Body of pancreas (tissue), 4 donors: Measurements from ENCODE around the gene ARHGEF11. TPM values are rescaled to one million over a fixed set of nuclear protein-coding genes. Genes with fewer than 3 reads are reported as not detected.

Experiments
- ATAC-seq: fragments of 150-250 bp; one replicate; pipeline ENCODE4 v1.9.1; 2016
- DNase-seq, 4 donors: peaks; one replicate each; pipeline ENCODE4 v3.0.0-alpha.2; 2019
- H3K27ac ChIP-seq, 4 donors: fragments of 200-600 bp; sonication (generic); 1 replicate in 3 of 4; 2 replicates in 1 of 4; pipeline versions ENCODE4 v1.5.1 to v1.6.1; 2016 to 2019; ENCODE audit warnings: mild to moderate bottlenecking in 1 of 4, mixed read lengths in 1 of 4, moderate library complexity in 1 of 4
- H3K27me3 ChIP-seq, 2 donors: fragments of 200-600 bp; sonication (generic); one replicate each; pipeline ENCODE4 v1.6.0; 2016; ENCODE audit warnings: mild to moderate bottlenecking in 1 of 2
- H3K36me3 ChIP-seq, 2 donors: fragments of 200-600 bp; sonication (generic); replicated peaks in 1 of 2; 2 replicates each; pipeline ENCODE4 v1.5.1; 2016; ENCODE audit warnings: low read depth in 2 of 2; ENCODE audit not compliant: insufficient read depth in 1 of 2
- H3K4me1 ChIP-seq: fragments of 200-600 bp; sonication (generic); one replicate; pipeline ENCODE4 v1.6.0; 2016
- H3K4me3 ChIP-seq, 2 donors: fragments of 200-600 bp; sonication (generic); 1 replicate in 1 of 2; 2 replicates in 1 of 2; pipeline ENCODE4 v1.5.1; 2016 to 2019
- H3K9me3 ChIP-seq, 3 donors: fragments of 200-600 bp; sonication (generic); 1 replicate in 2 of 3; 2 replicates in 1 of 3; pipeline ENCODE4 v1.5.1; 2016
- POLR2A ChIP-seq, 3 donors: fragments of 450-650 bp; IDR thresholded peaks; one replicate each; pipeline ENCODE4 v1.6.1; 2016; ENCODE audit warnings: antibody characterized with exemption in 3 of 3, mild to moderate bottlenecking in 2 of 3
- WGBS, 2 donors: methylation state at CpG; one replicate each; pipeline ENCODE4 v1.1.5; 2017; 5-methylcytosine and 5-hydroxymethylcytosine counted together
- intact Hi-C: fragments of 100-400 bp; cut with DNase I; formaldehyde crosslinking; loops from one replicate; pipeline ENCODE4 v1.15.1; 2023
- total RNA-seq, 2 donors: library from RNA; depleted of rRNA; stranded (reverse); fragments of >200 nt; gene quantifications; one replicate each; pipeline ENCODE4 v1.1.0, GENCODE V29; 2016
- TF ChIP-seq, protein P1 (sequence below), 7 experiments: fragments of 450-650 bp in 4 of 7; fragments of 200-600 bp in 3 of 7; sonication (generic) in 3 of 7; IDR thresholded peaks; one replicate each; pipeline ENCODE4 v1.5.1; 2016 to 2019; ENCODE audit warnings: antibody characterized with exemption in 7 of 7

ARHGEF11 gene
- total RNA-seq, 2 donors from 2014 or later = 17.9 to 29.7 TPM

DNA sequence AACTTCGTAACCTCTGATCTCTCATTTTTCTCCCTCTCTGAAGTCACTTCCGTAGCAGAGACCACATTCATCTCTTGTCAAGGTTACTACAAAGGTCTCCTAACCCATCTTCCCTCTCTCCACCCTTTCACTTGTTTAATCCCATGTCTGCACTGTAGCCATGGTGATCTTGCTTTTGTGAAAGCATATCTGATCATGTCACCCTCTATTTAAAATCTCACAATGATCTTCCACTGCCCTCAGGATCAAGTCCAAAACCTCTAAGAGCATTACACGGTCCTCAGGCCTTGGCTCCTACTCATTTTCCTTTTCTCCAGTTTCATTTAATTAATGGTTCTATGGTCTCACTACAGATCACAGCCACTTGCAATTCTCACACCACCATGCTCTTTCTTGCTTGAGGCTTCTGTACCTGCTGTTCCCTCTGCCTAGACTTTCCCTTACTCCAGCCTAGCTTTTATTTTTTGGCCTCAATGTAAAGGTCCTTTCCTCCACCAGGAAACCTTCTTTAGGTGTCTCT is 12.1 kb downstream of the ARHGEF11 start:
- WGBS, 2 donors = 77 to 90% methylated on average over 3 of the region's 3 CpGs
- H3K4me3 ChIP-seq = no peak overlapping the region
- H3K27me3 ChIP-seq = no peaks in the 10 kb centered on the region
- H3K27ac ChIP-seq = no peak overlapping the region
- no peaks in the 10 kb centered on the region for H3K36me3 ChIP-seq
- peaks cover 4% of the 10 kb centered on the region for H3K4me1 ChIP-seq
- H3K9me3 ChIP-seq = no peaks in the 10 kb centered on the region
- no peak for TF ChIP-seq POLR2A (IDR thresholded peaks at IDR 0.05)
- TF ChIP-seq, protein P1, sequence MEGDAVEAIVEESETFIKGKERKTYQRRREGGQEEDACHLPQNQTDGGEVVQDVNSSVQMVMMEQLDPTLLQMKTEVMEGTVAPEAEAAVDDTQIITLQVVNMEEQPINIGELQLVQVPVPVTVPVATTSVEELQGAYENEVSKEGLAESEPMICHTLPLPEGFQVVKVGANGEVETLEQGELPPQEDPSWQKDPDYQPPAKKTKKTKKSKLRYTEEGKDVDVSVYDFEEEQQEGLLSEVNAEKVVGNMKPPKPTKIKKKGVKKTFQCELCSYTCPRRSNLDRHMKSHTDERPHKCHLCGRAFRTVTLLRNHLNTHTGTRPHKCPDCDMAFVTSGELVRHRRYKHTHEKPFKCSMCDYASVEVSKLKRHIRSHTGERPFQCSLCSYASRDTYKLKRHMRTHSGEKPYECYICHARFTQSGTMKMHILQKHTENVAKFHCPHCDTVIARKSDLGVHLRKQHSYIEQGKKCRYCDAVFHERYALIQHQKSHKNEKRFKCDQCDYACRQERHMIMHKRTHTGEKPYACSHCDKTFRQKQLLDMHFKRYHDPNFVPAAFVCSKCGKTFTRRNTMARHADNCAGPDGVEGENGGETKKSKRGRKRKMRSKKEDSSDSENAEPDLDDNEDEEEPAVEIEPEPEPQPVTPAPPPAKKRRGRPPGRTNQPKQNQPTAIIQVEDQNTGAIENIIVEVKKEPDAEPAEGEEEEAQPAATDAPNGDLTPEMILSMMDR (IDR thresholded peaks at IDR 0.05) = no peak
- intact Hi-C loops = no loop called here
- no peak for ATAC-seq
- DNase-seq = no peak

DNA sequence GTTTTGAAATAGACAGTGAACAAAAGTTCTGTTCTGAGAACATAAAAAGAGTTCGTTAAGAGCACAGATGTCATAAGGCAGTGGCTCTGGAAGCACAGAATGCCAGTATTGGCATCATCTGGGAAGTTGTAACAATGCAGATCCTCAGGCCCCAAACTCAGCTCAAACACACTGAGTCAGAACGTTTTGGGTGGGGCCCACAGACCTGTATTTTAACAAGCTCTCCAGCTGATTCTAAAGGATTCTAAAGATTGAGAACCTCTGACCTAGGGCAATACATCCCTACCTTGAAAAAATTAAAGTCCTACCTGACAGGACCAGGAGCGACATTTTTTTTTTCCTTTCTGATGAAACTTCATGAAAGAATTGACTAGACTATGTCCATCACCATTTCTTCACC is 13.2 kb downstream of the ARHGEF11 start:
- H3K27ac ChIP-seq = no peak overlapping the region
- TF ChIP-seq, protein P1 (IDR thresholded peaks at IDR 0.05) = no peak
- TF ChIP-seq POLR2A (IDR thresholded peaks at IDR 0.05) = no peak
- intact Hi-C loops = no loop called here
- H3K36me3 ChIP-seq = no peaks in the 10 kb centered on the region
- peaks cover 4% of the 10 kb centered on the region for H3K4me1 ChIP-seq
- H3K27me3 ChIP-seq = no peaks in the 10 kb centered on the region
- ATAC-seq = no peak
- WGBS, 2 donors = 58 to 73% methylated on average over 3 of the region's 3 CpGs
- no peak overlapping the region for H3K4me3 ChIP-seq
- H3K9me3 ChIP-seq = no peaks in the 10 kb centered on the region
- DNase-seq = no peak

DNA sequence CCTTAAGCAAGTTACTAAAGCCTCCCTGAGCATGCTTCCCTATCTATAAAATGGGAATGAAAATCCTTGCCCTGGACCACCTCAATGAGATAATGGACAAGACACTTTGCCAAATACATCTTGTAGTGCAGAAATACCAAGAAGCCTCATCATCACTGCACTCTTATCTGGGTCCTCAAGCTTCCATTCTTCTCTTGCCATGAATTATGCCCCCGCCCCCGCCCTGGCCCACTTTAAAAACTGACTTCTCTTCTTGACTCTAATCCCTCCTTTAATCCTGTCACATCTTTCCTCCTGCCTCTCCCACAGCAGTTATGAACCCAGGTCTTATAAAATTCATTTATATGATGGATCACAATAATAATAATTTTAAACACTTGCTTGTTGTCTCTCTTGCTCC is 14.8 kb downstream of the ARHGEF11 start:
- Histone ChIP-seq H3K4me3 (no peak overlapping the region), H3K9me3 (no peaks in the 10 kb centered on the region), H3K27ac (no peak overlapping the region), H3K27me3 (no peaks in the 10 kb centered on the region), H3K36me3 (no peaks in the 10 kb centered on the region), H3K4me1 (peaks cover 10% of the 10 kb centered on the region)
- intact Hi-C loops = no loop called here
- ATAC-seq (no peak), DNase-seq (no peak)
- no peak for TF ChIP-seq POLR2A (IDR thresholded peaks at IDR 0.05)
- TF ChIP-seq, protein P1 (IDR thresholded peaks at IDR 0.05) = no peak
- 98 to 100% methylated on average over 2 of the region's 2 CpGs for WGBS, 2 donors

DNA sequence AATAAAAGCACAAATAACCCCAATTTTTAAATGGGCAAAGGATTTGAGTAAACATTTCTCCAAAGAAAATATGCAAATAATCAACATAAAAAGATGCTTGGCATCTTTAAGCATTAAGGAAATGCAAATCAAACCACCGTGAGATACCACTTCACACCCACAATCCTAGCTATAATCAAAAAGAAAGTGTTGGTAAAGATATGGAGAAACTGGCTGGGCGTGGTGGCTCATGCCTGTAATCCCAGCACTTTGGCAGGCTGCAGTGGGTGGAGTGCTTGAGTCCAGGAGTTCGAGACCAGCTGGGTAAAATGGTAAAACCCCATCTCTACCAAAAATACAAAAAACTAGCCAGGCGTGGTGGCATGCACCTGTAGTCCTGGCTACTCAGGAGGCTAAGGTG is 16.9 kb downstream of the ARHGEF11 start:
- H3K9me3 ChIP-seq = no peaks in the 10 kb centered on the region
- DNase-seq (no peak), ATAC-seq (no peak)
- H3K4me1 ChIP-seq = peaks cover 14% of the 10 kb centered on the region
- intact Hi-C loops = no loop called here
- TF ChIP-seq, protein P1 (IDR thresholded peaks at IDR 0.05) = no peak
- TF ChIP-seq POLR2A (IDR thresholded peaks at IDR 0.05) = no peak
- 89 to 93% methylated on average over 4 of the region's 4 CpGs for WGBS, 2 donors
- H3K4me3 ChIP-seq = no peak overlapping the region
- H3K27ac ChIP-seq = no peak overlapping the region
- no peaks in the 10 kb centered on the region for H3K36me3 ChIP-seq
- no peaks in the 10 kb centered on the region for H3K27me3 ChIP-seq

DNA sequence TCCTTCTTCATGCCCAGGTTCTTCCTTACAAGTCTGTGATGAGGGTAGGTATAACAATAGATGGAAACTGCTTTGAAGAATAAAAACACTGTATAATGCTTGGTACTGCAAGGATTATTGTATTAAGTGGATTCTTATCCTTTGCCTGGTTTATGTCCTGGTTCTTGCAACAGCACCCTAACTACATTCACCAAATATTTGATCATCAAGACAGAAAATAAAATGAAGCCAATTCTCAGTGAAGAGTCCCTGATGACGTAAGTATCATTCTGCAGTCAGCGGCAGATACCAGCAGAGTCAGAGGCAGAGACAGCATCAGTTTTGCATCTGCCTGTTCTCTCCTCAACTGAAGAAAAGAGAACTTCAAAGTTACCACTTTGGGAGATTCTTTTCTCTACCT is 19.7 kb downstream of the ARHGEF11 start:
- H3K27ac ChIP-seq = no peak overlapping the region
- no peak for DNase-seq
- no peak overlapping the region for H3K4me3 ChIP-seq
- no peaks in the 10 kb centered on the region for H3K9me3 ChIP-seq
- H3K4me1 ChIP-seq = peaks cover 14% of the 10 kb centered on the region
- peak; percentile 48 for ATAC-seq
- TF ChIP-seq, protein P1 (IDR thresholded peaks at IDR 0.05) = no peak
- no peak for TF ChIP-seq POLR2A (IDR thresholded peaks at IDR 0.05)
- intact Hi-C loops = no loop called here
- no peaks in the 10 kb centered on the region for H3K27me3 ChIP-seq
- H3K36me3 ChIP-seq = no peaks in the 10 kb centered on the region
- WGBS, 2 donors = 76 to 77% methylated on average over 2 of the region's 2 CpGs
